WTC11 (cell line): ENCODE results near the gene CEBPZOS. TPM values are rescaled to one million over a fixed set of nuclear protein-coding genes. Genes with fewer than 3 reads are reported as not detected.

Experiments
- AFF4 ChIP-seq: sonication (generic); formaldehyde crosslinking; IDR thresholded peaks from 2 replicates; pipeline ENCODE4 v1.8.1; 2023; ENCODE audit warnings: mild to moderate bottlenecking, missing genetic modification reagents, borderline replicate concordance
- ATF2 ChIP-seq: sonication (generic); formaldehyde crosslinking; IDR thresholded peaks from 2 replicates; pipeline ENCODE4 v1.8.1; 2022; ENCODE audit warnings: low read depth, missing genetic modification reagents, borderline replicate concordance
- CTCF ChIP-seq: fragments of 200-600 bp; IDR thresholded peaks from 2 replicates; pipeline ENCODE4 v1.8.0; 2022; ENCODE audit warnings: antibody characterized with exemption
- E2F4 ChIP-seq: sonication (generic); formaldehyde crosslinking; IDR thresholded peaks from 2 replicates; pipeline ENCODE4 v1.8.1; 2022; ENCODE audit warnings: low read depth, mild to moderate bottlenecking, moderate library complexity, missing genetic modification reagents, borderline replicate concordance
- E2F5 ChIP-seq: sonication (generic); formaldehyde crosslinking; IDR thresholded peaks from 2 replicates; pipeline ENCODE4 v1.8.1; 2022; ENCODE audit warnings: mild to moderate bottlenecking, moderate library complexity, missing genetic modification reagents
- ELF4 ChIP-seq: sonication (generic); formaldehyde crosslinking; IDR thresholded peaks from 2 replicates; pipeline ENCODE4 v1.8.1; 2022; ENCODE audit warnings: low read depth, mild to moderate bottlenecking, moderate library complexity, missing genetic modification reagents
- FOXP1 ChIP-seq: sonication (generic); formaldehyde crosslinking; IDR thresholded peaks from 2 replicates; pipeline ENCODE4 v1.8.0; 2022; ENCODE audit warnings: missing genetic modification reagents, mild to moderate bottlenecking, moderate library complexity, borderline replicate concordance
- GRHL2 ChIP-seq: fragments of 250-450 bp; sonication (Bioruptor Pico); IDR thresholded peaks from 2 replicates; pipeline ENCODE4 v1.8.0; 2022; ENCODE audit warnings: mild to moderate bottlenecking, moderate library complexity; ENCODE audit not compliant: insufficient replicate concordance, severe bottlenecking
- HMGA2 ChIP-seq: fragments of 250-450 bp; sonication (Bioruptor Pico); IDR thresholded peaks from 2 replicates; pipeline ENCODE4 v1.4.0; 2021; ENCODE audit warnings: mild to moderate bottlenecking, moderate library complexity
- MXD4 ChIP-seq: fragments of 250-450 bp; sonication (Bioruptor Pico); IDR thresholded peaks from 2 replicates; pipeline ENCODE4 v1.8.0; 2021; ENCODE audit warnings: mild to moderate bottlenecking, moderate library complexity, borderline replicate concordance
- NR2C2 ChIP-seq: sonication (generic); formaldehyde crosslinking; IDR thresholded peaks from 2 replicates; pipeline ENCODE4 v1.8.0; 2022; ENCODE audit warnings: mild to moderate bottlenecking, missing genetic modification reagents
- NR3C1 ChIP-seq: sonication (generic); formaldehyde crosslinking; conservative IDR thresholded peaks from 2 replicates; pipeline ENCODE4 v1.8.1; 2023; ENCODE audit warnings: low read depth, mild to moderate bottlenecking, missing genetic modification reagents
- TCF7 ChIP-seq: sonication (generic); formaldehyde crosslinking; IDR thresholded peaks from 2 replicates; pipeline ENCODE4 v1.8.0; 2022; ENCODE audit warnings: mild to moderate bottlenecking, low read depth, missing genetic modification reagents, moderate library complexity
- TP53 ChIP-seq: sonication (generic); formaldehyde crosslinking; IDR thresholded peaks from 2 replicates; pipeline ENCODE4 v1.8.1; 2023; ENCODE audit warnings: mild to moderate bottlenecking, missing genetic modification reagents
- USF1 ChIP-seq: sonication (generic); formaldehyde crosslinking; IDR thresholded peaks from 2 replicates; pipeline ENCODE4 v1.8.0; 2022; ENCODE audit warnings: mild to moderate bottlenecking, missing genetic modification reagents
- USF2 ChIP-seq: sonication (generic); formaldehyde crosslinking; IDR thresholded peaks from 2 replicates; pipeline ENCODE4 v1.8.1; 2023; ENCODE audit warnings: mild to moderate bottlenecking, missing genetic modification reagents, moderate library complexity
- ZNF138 ChIP-seq: sonication (generic); formaldehyde crosslinking; conservative IDR thresholded peaks from 2 replicates; pipeline ENCODE4 v1.8.1; 2022; ENCODE audit warnings: mild to moderate bottlenecking, moderate library complexity, missing genetic modification reagents
- ZNF317 ChIP-seq: sonication (generic); formaldehyde crosslinking; IDR thresholded peaks from 2 replicates; pipeline ENCODE4 v1.8.1; 2023; ENCODE audit warnings: low read depth, mild to moderate bottlenecking, moderate library complexity, missing genetic modification reagents, borderline replicate concordance
- ZNF425 ChIP-seq: fragments of 250-450 bp; sonication (Bioruptor Pico); conservative IDR thresholded peaks from 2 replicates; pipeline ENCODE4 v1.9.0; 2021; ENCODE audit warnings: mild to moderate bottlenecking
- ZNF671 ChIP-seq: fragments of 250-450 bp; sonication (Bioruptor Pico); IDR thresholded peaks from 2 replicates; pipeline ENCODE4 v1.8.0; 2021; ENCODE audit warnings: mild to moderate bottlenecking
- total RNA-seq: library from RNA; stranded (reverse); gene quantifications from 3 replicates; pipeline ENCODE4 v1.2.3, GENCODE V29; 2021

CEBPZOS gene
- total RNA-seq, 1 experiment from 2014 or later, result 129 TPM

GRCh38 chr2:37231241-37232130 is 35.2 kb downstream of the CEBPZOS start, which contains the start of the genes CEBPZ and NDUFAF7 (continued):
- peak; percentile 82 for TF ChIP-seq FOXP1
- 0 out of 2 replicates have a peak, but pooled peaks have one; percentile 12 for TF ChIP-seq ZNF317 (CRISPR knock-in tag)
- TF ChIP-seq TP53 (CRISPR knock-in tag), result 0 out of 2 replicates have a peak, but pooled peaks have one; percentile 30
- no peak for TF ChIP-seq MXD4 (CRISPR knock-in tag)
- no peak for TF ChIP-seq NR2C2 (CRISPR knock-in tag)
- TF ChIP-seq E2F4 (CRISPR knock-in tag), result no peak
- TF ChIP-seq NR3C1, result no peak
- TF ChIP-seq ATF2 (CRISPR knock-in tag), result no peak
- no peak for TF ChIP-seq AFF4 (CRISPR knock-in tag)
- TF ChIP-seq USF1, result peak; percentile 69
- TF ChIP-seq ZNF671 (CRISPR knock-in tag), result no peak
- no peak for TF ChIP-seq CTCF
- TF ChIP-seq TCF7 (CRISPR knock-in tag), result 0 out of 2 replicates have a peak, but pooled peaks have one; percentile 30
- no peak for TF ChIP-seq ZNF425
- no peak for TF ChIP-seq E2F5 (CRISPR knock-in tag)
- no peak for TF ChIP-seq USF2
- TF ChIP-seq ELF4 (CRISPR knock-in tag), result no peak
- no peak for TF ChIP-seq HMGA2 (CRISPR knock-in tag)
- no peak for TF ChIP-seq ZNF138 (CRISPR knock-in tag)
- no peak for TF ChIP-seq GRHL2 (CRISPR knock-in tag)
